ENCODE measurements around the gene PALS1. TPM values are rescaled to one million over a fixed set of nuclear protein-coding genes. Genes with fewer than 3 reads are reported as not detected.

Gene PALS1
- 6.7 and 11.2 TPM in 2 replicates for total RNA-seq

GRCh38 chr14:67241411-67242167 lies at the start of gene PALS1:
Gene PALS1, plus strand, starts transcription at chr14:67241435. Its CDS starts 37,736 bp downstream, at chr14:67279171.
- Mint-ChIP-seq H3K27ac (peak within 1 kb of the TSS; percentile 55), H3K36me3 (ENCODE audit: low read depth) (no peaks in the 10 kb centered on the region), H3K4me1 (ENCODE audit: low read depth) (peaks cover 21% of the 10 kb centered on the region), H3K4me3 (ENCODE audit: low read depth) (peak within 1 kb of the TSS; percentile 85), H3K27me3 (ENCODE audit: low read depth) (peaks cover 26% of the 10 kb centered on the region), H3K9me3 (no peaks in the 10 kb centered on the region)
- no peak for DNase-seq (ENCODE audit: low spot score)
- intact Hi-C loops (cut with micrococcal nuclease) = loop anchor here (1.0 to 5.0 kb wide), 3 partner anchors 54 to 734 kb away; partner anchors contain the start of genes ATP6V1D and GARIN2

DNA sequence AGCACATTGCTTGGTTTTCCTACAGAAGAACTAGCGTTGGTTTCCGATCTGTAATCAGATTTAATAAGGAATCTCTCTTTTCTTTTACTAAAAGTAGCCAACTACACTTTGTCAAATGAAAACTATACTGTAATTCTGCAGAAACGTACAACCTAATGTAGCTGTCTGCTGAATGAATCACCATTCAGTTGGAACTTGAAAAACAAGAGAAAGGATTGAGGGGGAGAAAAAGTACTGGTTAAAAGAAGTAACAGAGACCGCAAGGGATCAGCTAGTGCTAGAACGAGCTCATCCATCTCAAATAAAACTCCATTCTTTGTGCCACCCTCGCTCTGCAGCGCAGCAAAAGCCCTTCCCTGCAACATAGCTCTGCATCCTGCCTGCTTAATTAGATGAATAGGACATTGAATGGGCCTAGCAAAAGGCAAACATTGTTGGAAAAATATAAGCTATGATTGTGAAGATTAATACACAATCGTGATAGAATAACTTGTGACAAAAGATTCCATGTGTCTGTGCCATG lies 49.4 kb upstream of the PALS1 start:
- Mint-ChIP-seq H3K27me3 (ENCODE audit: low read depth) (no peaks in the 10 kb centered on the region), H3K27ac (no peak overlapping the region), H3K9me3 (no peaks in the 10 kb centered on the region), H3K36me3 (ENCODE audit: low read depth) (no peaks in the 10 kb centered on the region), H3K4me3 (ENCODE audit: low read depth) (no peak overlapping the region), H3K4me1 (ENCODE audit: low read depth) (peaks cover 25% of the 10 kb centered on the region)
- intact Hi-C loops (cut with micrococcal nuclease) = no loop called here
- DNase-seq (ENCODE audit: low spot score) = no peak

GRCh38 chr14:67192366-67192765 lies 48.9 kb upstream of the PALS1 start:
- Mint-ChIP-seq H3K9me3 (no peaks in the 10 kb centered on the region), H3K27ac (no peak overlapping the region), H3K27me3 (ENCODE audit: low read depth) (no peaks in the 10 kb centered on the region), H3K4me3 (ENCODE audit: low read depth) (no peak overlapping the region), H3K4me1 (ENCODE audit: low read depth) (peaks cover 31% of the 10 kb centered on the region), H3K36me3 (ENCODE audit: low read depth) (no peaks in the 10 kb centered on the region)
- intact Hi-C loops (cut with micrococcal nuclease) = no loop called here
- no peak for DNase-seq (ENCODE audit: low spot score)

DNA sequence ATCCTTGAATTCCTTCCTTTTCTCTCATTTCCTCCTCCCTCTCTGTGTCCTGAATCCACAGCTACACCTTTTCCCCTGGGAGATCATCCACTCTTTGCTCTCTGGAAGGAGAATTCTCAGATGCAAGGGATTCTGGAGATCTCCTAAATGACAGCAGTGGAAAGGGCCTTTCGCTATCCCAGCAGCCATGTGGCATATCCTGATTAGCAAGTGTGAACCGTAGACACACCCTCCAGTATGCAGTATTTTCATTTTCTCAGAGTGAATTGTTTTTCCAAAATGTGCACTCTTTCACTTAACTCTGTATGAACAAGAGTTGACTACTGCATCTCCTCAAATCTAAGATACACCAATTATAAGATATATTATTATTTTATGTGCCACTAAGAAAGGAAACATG lies 46.0 kb upstream of the PALS1 start:
- Mint-ChIP-seq H3K4me1 (ENCODE audit: low read depth) (peaks cover 24% of the 10 kb centered on the region), H3K4me3 (ENCODE audit: low read depth) (no peak overlapping the region), H3K27me3 (ENCODE audit: low read depth) (no peaks in the 10 kb centered on the region), H3K9me3 (no peaks in the 10 kb centered on the region), H3K27ac (no peak overlapping the region), H3K36me3 (ENCODE audit: low read depth) (no peaks in the 10 kb centered on the region)
- intact Hi-C loops (cut with micrococcal nuclease) = no loop called here
- DNase-seq (ENCODE audit: low spot score) = no peak

DNA sequence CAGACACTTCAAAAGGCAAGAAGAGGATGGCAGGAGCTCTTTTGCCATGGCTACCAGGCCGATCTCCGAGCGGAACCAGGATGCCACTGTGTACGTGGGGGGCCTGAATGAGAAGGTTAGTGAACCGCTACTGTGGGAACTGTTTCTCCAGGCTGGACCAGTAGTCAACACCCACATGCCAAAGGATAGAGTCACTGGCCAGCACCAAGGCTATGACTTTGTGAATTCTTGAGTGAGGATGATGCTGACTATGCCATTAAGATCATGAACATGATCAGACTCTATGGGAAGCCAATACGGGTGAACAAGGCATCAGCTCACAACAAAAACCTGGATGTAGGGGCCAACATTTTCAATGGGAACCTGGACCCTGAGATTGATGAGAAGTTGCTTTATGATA lies 42.2 kb upstream of the PALS1 start:
- DNase-seq (ENCODE audit: low spot score) = no peak
- no peaks in the 10 kb centered on the region for H3K27me3 Mint-ChIP-seq (ENCODE audit: low read depth)
- H3K4me3 Mint-ChIP-seq (ENCODE audit: low read depth) = no peak overlapping the region
- peaks cover 16% of the 10 kb centered on the region for H3K4me1 Mint-ChIP-seq (ENCODE audit: low read depth)
- H3K27ac Mint-ChIP-seq = no peak overlapping the region
- intact Hi-C loops (cut with micrococcal nuclease) = no loop called here
- no peaks in the 10 kb centered on the region for H3K36me3 Mint-ChIP-seq (ENCODE audit: low read depth)
- H3K9me3 Mint-ChIP-seq = no peaks in the 10 kb centered on the region

DNA sequence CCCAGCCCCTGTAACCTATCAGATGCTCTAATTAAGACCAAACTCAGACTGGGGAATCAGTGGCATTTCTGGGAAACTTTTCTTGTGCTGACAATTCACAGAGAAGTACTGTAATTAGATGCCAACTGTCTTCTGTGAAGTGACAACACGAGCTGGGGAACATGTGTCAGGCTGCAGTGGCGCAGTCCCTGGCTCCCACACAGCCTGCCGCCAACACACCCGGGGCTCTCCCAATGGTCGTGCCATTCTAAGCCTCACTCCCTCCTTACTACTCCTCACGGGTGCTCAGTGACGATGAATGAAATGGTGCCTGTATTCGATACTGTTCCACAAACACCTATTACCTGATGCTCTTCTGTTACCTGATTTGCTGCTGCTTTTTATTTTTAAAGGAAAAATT lies 33.4 kb upstream of the PALS1 start:
- H3K4me1 Mint-ChIP-seq (ENCODE audit: low read depth) = peaks cover 3% of the 10 kb centered on the region
- intact Hi-C loops (cut with micrococcal nuclease) = no loop called here
- H3K27me3 Mint-ChIP-seq (ENCODE audit: low read depth) = peaks cover 4% of the 10 kb centered on the region
- H3K27ac Mint-ChIP-seq = no peak overlapping the region
- DNase-seq (ENCODE audit: low spot score) = no peak
- H3K9me3 Mint-ChIP-seq = no peaks in the 10 kb centered on the region
- no peaks in the 10 kb centered on the region for H3K36me3 Mint-ChIP-seq (ENCODE audit: low read depth)
- H3K4me3 Mint-ChIP-seq (ENCODE audit: low read depth) = no peak overlapping the region

DNA sequence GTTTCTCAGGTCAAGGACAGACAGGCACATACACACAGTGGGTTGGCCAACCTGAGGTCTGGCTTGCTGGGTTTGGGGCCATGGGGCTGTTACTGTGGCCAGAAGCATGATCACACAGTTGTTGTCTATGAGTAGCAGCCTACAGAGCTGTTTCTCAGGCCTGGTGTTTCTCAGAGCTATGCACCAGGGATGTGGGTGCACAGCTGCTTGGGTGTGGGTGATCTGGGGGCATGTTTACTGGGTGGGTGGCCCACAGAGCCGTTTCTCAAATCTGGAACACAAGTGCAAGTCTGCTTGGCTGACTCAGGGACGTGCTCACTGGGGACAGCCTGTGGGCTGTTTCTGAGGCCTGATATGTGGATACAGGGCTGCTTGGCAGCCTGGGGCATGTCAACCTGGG lies 23.1 kb upstream of the PALS1 start:
- peaks cover 1% of the 10 kb centered on the region for H3K27me3 Mint-ChIP-seq (ENCODE audit: low read depth)
- no peaks in the 10 kb centered on the region for H3K9me3 Mint-ChIP-seq
- H3K4me1 Mint-ChIP-seq (ENCODE audit: low read depth) = no peaks in the 10 kb centered on the region
- intact Hi-C loops (cut with micrococcal nuclease) = no loop called here
- H3K27ac Mint-ChIP-seq = no peak overlapping the region
- no peaks in the 10 kb centered on the region for H3K36me3 Mint-ChIP-seq (ENCODE audit: low read depth)
- no peak overlapping the region for H3K4me3 Mint-ChIP-seq (ENCODE audit: low read depth)
- no peak for DNase-seq (ENCODE audit: low spot score)

- Mint-ChIP-seq H3K36me3 (ENCODE audit: low read depth) (no peaks in the 10 kb centered on the region), H3K27me3 (ENCODE audit: low read depth) (peaks cover 4% of the 10 kb centered on the region), H3K27ac (no peak overlapping the region), H3K4me3 (ENCODE audit: low read depth) (no peak overlapping the region), H3K9me3 (no peaks in the 10 kb centered on the region), H3K4me1 (ENCODE audit: low read depth) (peaks cover 6% of the 10 kb centered on the region)
- intact Hi-C loops (cut with micrococcal nuclease) = no loop called here
- DNase-seq (ENCODE audit: low spot score) = no peak
Measured at GRCh38 chr14:67221248-67221981, 19.8 kb upstream of the PALS1 start.

GRCh38 chr14:67221982-67222328 lies 19.3 kb upstream of the PALS1 start:
- intact Hi-C loops (cut with micrococcal nuclease) = no loop called here
- H3K4me3 Mint-ChIP-seq (ENCODE audit: low read depth) = no peak overlapping the region
- no peak for DNase-seq (ENCODE audit: low spot score)
- H3K36me3 Mint-ChIP-seq (ENCODE audit: low read depth) = no peaks in the 10 kb centered on the region
- no peaks in the 10 kb centered on the region for H3K9me3 Mint-ChIP-seq
- peaks cover 6% of the 10 kb centered on the region for H3K4me1 Mint-ChIP-seq (ENCODE audit: low read depth)
- H3K27ac Mint-ChIP-seq = no peak overlapping the region
- H3K27me3 Mint-ChIP-seq (ENCODE audit: low read depth) = peaks cover 4% of the 10 kb centered on the region

- Mint-ChIP-seq H3K27ac (no peak overlapping the region), H3K9me3 (no peaks in the 10 kb centered on the region), H3K27me3 (ENCODE audit: low read depth) (peaks cover 4% of the 10 kb centered on the region), H3K36me3 (ENCODE audit: low read depth) (no peaks in the 10 kb centered on the region), H3K4me3 (ENCODE audit: low read depth) (no peak overlapping the region), H3K4me1 (ENCODE audit: low read depth) (peaks cover 6% of the 10 kb centered on the region)
- DNase-seq (ENCODE audit: low spot score) = no peak
- intact Hi-C loops (cut with micrococcal nuclease) = no loop called here
Measured at GRCh38 chr14:67225523-67225922, 15.7 kb upstream of the PALS1 start.

GRCh38 chr14:67228325-67228984 lies 12.8 kb upstream of the PALS1 start:
- Mint-ChIP-seq H3K27ac (no peak overlapping the region), H3K9me3 (no peaks in the 10 kb centered on the region), H3K4me1 (ENCODE audit: low read depth) (peaks cover 9% of the 10 kb centered on the region), H3K4me3 (ENCODE audit: low read depth) (no peak overlapping the region), H3K36me3 (ENCODE audit: low read depth) (no peaks in the 10 kb centered on the region), H3K27me3 (ENCODE audit: low read depth) (peaks cover 3% of the 10 kb centered on the region)
- no peak for DNase-seq (ENCODE audit: low spot score)
- intact Hi-C loops (cut with micrococcal nuclease) = no loop called here

GRCh38 chr14:67232066-67232465 lies 9.2 kb upstream of the PALS1 start:
- Mint-ChIP-seq H3K4me1 (ENCODE audit: low read depth) (peaks cover 3% of the 10 kb centered on the region), H3K9me3 (no peaks in the 10 kb centered on the region), H3K36me3 (ENCODE audit: low read depth) (no peaks in the 10 kb centered on the region), H3K27ac (no peak overlapping the region), H3K27me3 (ENCODE audit: low read depth) (peaks cover 6% of the 10 kb centered on the region), H3K4me3 (ENCODE audit: low read depth) (no peak overlapping the region)
- intact Hi-C loops (cut with micrococcal nuclease) = no loop called here
- DNase-seq (ENCODE audit: low spot score) = no peak

- Mint-ChIP-seq H3K4me3 (ENCODE audit: low read depth) (no peak overlapping the region), H3K27ac (no peak overlapping the region), H3K36me3 (ENCODE audit: low read depth) (no peaks in the 10 kb centered on the region), H3K9me3 (no peaks in the 10 kb centered on the region), H3K27me3 (ENCODE audit: low read depth) (peaks cover 7% of the 10 kb centered on the region), H3K4me1 (ENCODE audit: low read depth) (peaks cover 3% of the 10 kb centered on the region)
- intact Hi-C loops (cut with micrococcal nuclease) = no loop called here
- no peak for DNase-seq (ENCODE audit: low spot score)
Measured at GRCh38 chr14:67232621-67233020, 8.6 kb upstream of the PALS1 start.

Measured in activated T-helper 2 cell treated with anti-CD3 and anti-CD28 coated beads, Interferon-gamma antibody, Interleukin-2, Interleukin-4, amounts not matched to agents 10 μg/mL and 5 μg/mL and 100 μg/mL, durations not matched to agents 14 hours and 24 hours and 36 hours (primary cell).